ENCODE measurements around the gene MISP3.
"Not testable (repeated sequence)": the region's sequence is repeated elsewhere in the genome, so short reads cannot be mapped to it uniquely, and the experiment has no call there.

Gene MISP3

DNA sequence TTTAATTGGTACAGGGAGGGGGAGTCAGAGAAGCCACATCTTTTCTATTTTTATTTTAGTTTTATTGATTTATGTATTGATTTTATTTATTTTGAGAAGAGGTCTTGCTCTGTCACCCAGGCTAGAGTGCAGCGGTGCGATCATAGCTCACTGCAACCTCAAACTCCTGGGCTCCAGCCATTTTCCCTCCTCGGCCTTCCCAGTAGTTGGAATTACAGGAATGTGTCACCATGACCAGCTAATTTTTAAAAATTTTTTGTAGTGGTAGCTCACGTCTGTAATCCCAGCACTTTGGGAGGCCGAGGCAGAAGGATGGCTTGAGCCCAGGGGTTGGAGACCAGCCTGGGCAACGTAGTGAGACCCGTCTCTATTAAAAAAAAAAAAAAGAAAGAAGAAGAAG, 36.9 kb upstream of the MISP3 start:
- Histone ChIP-seq H3K36me3 (ENCODE audit: control insufficient read depth, insufficient read depth, low read length) (no peaks in the 10 kb centered on the region), H3K4me1 (ENCODE audit: control insufficient read depth, insufficient read depth, low read length) (no peaks in the 10 kb centered on the region), H3K4me3 (ENCODE audit: low read depth, low read length) (no peak overlapping the region), H3K27me3 (ENCODE audit: control insufficient read depth, insufficient read depth, low read length) (peaks cover 7% of the 10 kb centered on the region; the same call in 1 of the 2 replicates), H3K9me3 (ENCODE audit: control insufficient read depth, insufficient read depth, low read length) (no peaks in the 10 kb centered on the region), H3K27ac (ENCODE audit: low read depth, low read length) (no peak overlapping the region), H3K9ac (ENCODE audit: low read depth, low read length) (no peak overlapping the region)

DNA sequence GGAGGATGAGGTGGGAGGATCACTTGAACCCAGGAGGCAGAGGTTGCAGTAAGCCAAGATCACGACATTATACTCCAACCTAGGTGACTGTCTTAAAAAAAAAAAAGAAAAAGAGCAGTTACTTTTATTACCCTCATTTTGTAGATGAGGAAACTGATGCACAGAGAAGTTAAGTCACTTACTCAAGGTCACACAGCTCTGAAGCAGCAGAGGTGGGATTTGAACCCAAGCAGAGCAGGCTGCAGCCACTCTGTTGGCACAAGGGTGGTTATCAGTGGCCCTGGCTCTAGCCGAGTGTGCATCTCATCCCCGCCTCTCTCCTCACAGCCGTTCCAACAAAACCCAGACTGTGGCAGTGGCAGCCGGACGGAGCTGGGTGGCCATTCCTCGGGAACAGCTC, 33.4 kb upstream of the MISP3 start:
- no peaks in the 10 kb centered on the region for H3K36me3 ChIP-seq (ENCODE audit: control insufficient read depth, insufficient read depth, low read length)
- no peak overlapping the region for H3K4me3 ChIP-seq (ENCODE audit: low read depth, low read length)
- no peak overlapping the region for H3K9ac ChIP-seq (ENCODE audit: low read depth, low read length)
- no peaks in the 10 kb centered on the region for H3K4me1 ChIP-seq (ENCODE audit: control insufficient read depth, insufficient read depth, low read length)
- no peak overlapping the region for H3K27ac ChIP-seq (ENCODE audit: low read depth, low read length)
- no peaks in the 10 kb centered on the region for H3K9me3 ChIP-seq (ENCODE audit: control insufficient read depth, insufficient read depth, low read length)
- H3K27me3 ChIP-seq (ENCODE audit: control insufficient read depth, insufficient read depth, low read length) = no peaks in the 10 kb centered on the region

DNA sequence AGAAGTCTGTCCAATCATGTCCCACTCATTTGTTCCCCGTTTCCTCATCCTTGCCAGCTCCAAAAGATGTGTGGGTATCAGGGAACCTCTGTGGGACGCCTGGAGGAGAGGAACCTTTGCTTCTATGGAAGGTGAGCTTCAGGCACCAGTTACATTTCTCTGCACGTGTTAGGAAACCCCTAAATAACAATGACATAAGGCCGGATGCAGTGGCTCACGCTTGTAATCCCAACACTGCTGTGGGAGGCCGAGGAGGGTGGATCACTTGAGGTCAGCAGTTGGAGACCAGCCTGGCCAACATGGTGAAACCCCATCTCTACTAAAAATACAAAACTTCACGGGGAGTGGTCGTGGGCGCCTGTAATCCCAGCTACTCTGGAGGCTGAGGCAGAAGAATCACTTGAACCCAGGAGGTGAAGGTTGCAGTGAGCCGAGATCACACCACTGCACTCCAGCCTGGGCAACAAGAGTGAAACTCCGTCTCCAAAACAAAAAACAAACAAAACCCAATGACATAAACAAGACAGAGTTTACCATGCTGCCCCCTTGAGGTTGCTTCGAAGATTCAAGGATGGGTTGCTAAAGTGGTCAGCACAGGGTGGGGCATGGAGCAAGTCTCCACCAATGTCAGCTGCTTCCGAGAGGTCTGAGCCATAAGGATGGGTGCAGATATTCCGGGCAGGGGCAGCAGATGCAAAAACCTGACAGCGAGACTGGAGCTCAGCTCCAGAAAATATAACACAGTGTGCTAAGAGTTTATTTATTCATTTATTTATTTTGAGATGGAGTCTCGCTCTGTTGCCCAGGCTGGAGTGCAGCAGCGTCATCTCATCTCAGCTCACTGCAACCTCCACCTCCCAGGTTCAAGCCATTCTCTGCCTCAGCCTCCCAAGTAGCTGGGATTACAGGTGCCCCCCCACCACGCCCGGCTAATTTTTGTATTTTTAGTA, 29.7 kb upstream of the MISP3 start:
- not testable (repeated sequence) for H3K9ac ChIP-seq (ENCODE audit: low read depth, low read length); H3K9me3 ChIP-seq (ENCODE audit: control insufficient read depth, insufficient read depth, low read length); H3K4me3 ChIP-seq (ENCODE audit: low read depth, low read length); H3K36me3 ChIP-seq (ENCODE audit: control insufficient read depth, insufficient read depth, low read length); H3K4me1 ChIP-seq (ENCODE audit: control insufficient read depth, insufficient read depth, low read length); H3K27me3 ChIP-seq (ENCODE audit: control insufficient read depth, insufficient read depth, low read length)
- H3K27ac ChIP-seq (ENCODE audit: low read depth, low read length) = peak overlapping the region; percentile 55

DNA sequence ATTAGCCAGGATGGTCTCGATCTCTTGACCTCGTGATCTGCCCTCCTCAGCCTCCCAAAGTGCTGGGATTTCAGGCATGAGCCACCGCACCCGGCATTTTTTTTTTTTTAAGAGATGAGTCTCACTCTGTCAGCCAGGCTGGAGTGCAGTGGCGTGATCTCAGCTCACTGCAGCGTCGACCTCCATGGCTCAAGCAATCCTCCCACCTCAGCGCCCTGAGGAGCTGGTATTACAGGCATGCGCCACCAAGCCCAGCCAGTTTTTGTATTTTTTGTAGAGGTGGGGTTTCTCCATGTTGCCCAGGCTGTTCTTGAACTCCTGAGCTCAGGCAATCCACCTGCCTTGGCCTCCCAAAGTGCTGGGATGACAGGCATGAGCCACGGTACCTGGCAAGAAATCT, 24.7 kb upstream of the MISP3 start:
- H3K9me3 ChIP-seq (ENCODE audit: control insufficient read depth, insufficient read depth, low read length); H3K27ac ChIP-seq (ENCODE audit: low read depth, low read length); H3K4me1 ChIP-seq (ENCODE audit: control insufficient read depth, insufficient read depth, low read length); H3K36me3 ChIP-seq (ENCODE audit: control insufficient read depth, insufficient read depth, low read length); H3K27me3 ChIP-seq (ENCODE audit: control insufficient read depth, insufficient read depth, low read length); H3K4me3 ChIP-seq (ENCODE audit: low read depth, low read length); H3K9ac ChIP-seq (ENCODE audit: low read depth, low read length): not testable (repeated sequence)

DNA sequence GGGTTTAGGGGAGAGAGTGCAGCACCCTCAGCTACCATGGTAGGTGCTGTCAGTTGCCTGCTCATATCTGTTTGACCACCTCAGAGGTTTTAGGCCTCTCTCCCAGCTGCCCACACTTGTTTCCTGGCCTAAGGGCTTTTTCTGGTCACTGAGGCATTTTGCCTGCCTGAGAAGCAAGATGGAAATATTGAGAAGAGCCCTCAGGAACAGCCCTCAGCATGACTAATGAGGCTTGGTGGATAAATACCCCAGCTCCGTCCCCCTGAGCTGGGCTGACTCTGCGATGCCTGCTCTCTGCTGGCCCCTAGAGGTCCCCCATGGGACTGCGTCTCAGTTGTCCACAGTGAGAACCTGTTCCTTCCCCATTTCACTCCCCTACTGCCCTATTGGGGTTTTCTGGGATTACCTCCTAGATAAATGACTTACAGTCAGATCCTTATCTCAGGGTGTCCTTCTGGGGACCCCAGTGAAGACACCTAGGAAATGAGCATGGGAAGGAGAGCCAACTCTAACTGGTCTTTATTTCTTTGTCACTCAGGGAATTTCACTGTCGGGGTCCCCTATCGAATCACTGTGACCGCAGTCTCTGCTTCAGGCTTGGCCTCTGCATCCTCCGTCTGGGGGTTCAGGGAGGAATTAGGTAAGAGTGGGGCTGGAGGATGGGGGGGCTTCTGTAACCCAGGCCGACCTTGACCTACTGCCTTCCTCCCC, 24.0 kb upstream of the MISP3 start:
- Histone ChIP-seq H3K27ac (ENCODE audit: low read depth, low read length) (no peak overlapping the region), H3K4me1 (ENCODE audit: control insufficient read depth, insufficient read depth, low read length) (no peaks in the 10 kb centered on the region), H3K9me3 (ENCODE audit: control insufficient read depth, insufficient read depth, low read length) (no peaks in the 10 kb centered on the region), H3K27me3 (ENCODE audit: control insufficient read depth, insufficient read depth, low read length) (no peaks in the 10 kb centered on the region), H3K36me3 (ENCODE audit: control insufficient read depth, insufficient read depth, low read length) (peaks cover 4% of the 10 kb centered on the region; the same call in 1 of the 2 replicates), H3K4me3 (ENCODE audit: low read depth, low read length) (no peak overlapping the region), H3K9ac (ENCODE audit: low read depth, low read length) (no peak overlapping the region)

DNA sequence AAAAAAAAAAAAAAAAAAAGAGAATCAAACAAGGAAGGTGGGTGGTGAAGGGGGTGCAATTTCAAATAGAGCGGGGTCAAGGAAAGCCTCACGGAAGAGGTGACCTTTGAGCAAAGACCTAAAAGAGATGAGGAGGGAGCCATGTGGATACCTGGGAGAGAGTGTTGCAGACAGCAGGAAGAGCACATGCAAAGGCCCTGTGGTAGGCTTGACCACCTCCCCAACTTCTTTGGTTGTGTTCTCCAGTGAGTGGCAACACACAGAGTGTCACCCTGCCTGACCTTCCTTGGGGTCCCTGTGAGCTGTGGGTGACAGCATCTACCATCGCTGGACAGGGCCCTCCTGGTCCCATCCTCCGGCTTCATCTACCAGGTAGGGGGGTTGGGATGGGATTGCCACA, 22.1 kb upstream of the MISP3 start:
- no peak overlapping the region for H3K9ac ChIP-seq (ENCODE audit: low read depth, low read length)
- H3K27me3 ChIP-seq (ENCODE audit: control insufficient read depth, insufficient read depth, low read length) = no peaks in the 10 kb centered on the region
- H3K9me3 ChIP-seq (ENCODE audit: control insufficient read depth, insufficient read depth, low read length) = no peaks in the 10 kb centered on the region
- H3K27ac ChIP-seq (ENCODE audit: low read depth, low read length) = no peak overlapping the region
- H3K36me3 ChIP-seq (ENCODE audit: control insufficient read depth, insufficient read depth, low read length) = peaks cover 4% of the 10 kb centered on the region; the same call in 1 of the 2 replicates
- no peak overlapping the region for H3K4me3 ChIP-seq (ENCODE audit: low read depth, low read length)
- no peaks in the 10 kb centered on the region for H3K4me1 ChIP-seq (ENCODE audit: control insufficient read depth, insufficient read depth, low read length)

DNA sequence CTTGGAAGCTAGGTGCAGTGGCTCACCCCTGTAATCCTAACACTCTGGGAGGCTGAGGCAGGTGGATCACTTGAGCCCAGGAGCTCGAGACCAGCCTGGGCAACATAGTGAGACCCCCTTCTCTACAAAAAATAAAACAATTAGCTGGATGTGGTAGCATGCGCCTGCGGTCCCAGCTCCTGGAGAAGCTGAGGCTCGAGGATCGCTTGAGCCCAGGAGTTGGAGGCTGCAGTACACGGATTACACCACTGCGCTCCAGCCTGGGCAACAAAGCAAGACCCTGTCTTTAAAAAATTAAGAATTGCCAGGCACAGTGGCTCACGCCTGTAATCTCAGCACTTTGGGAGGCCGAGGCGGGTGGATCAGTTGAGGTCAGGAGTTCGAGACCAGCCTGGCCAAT, 21.6 kb upstream of the MISP3 start:
- H3K27ac ChIP-seq (ENCODE audit: low read depth, low read length); H3K9me3 ChIP-seq (ENCODE audit: control insufficient read depth, insufficient read depth, low read length); H3K27me3 ChIP-seq (ENCODE audit: control insufficient read depth, insufficient read depth, low read length); H3K4me3 ChIP-seq (ENCODE audit: low read depth, low read length); H3K4me1 ChIP-seq (ENCODE audit: control insufficient read depth, insufficient read depth, low read length); H3K36me3 ChIP-seq (ENCODE audit: control insufficient read depth, insufficient read depth, low read length); H3K9ac ChIP-seq (ENCODE audit: low read depth, low read length): not testable (repeated sequence)

DNA sequence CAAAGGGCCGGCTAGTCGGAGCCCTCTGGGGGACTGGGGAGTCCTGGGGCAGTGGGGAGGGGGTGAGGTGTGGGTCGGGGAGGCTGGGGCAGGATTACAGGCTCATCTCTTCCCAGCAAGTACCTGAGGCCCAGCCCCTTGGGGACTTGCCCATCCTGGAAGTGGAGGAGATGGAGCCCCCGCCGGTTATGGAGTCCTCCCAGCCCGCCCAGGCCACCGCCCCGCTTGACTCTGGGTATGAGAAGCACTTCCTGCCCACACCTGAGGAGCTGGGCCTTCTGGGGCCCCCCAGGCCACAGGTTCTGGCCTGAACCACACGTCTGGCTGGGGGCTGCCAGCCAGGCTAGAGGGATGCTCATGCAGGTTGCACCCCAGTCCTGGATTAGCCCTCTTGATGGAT, 20.6 kb upstream of the MISP3 start:
- no peaks in the 10 kb centered on the region for H3K27me3 ChIP-seq (ENCODE audit: control insufficient read depth, insufficient read depth, low read length)
- H3K27ac ChIP-seq (ENCODE audit: low read depth, low read length) = no peak overlapping the region
- H3K4me3 ChIP-seq (ENCODE audit: low read depth, low read length) = no peak overlapping the region
- H3K9ac ChIP-seq (ENCODE audit: low read depth, low read length) = no peak overlapping the region
- H3K36me3 ChIP-seq (ENCODE audit: control insufficient read depth, insufficient read depth, low read length) = peaks cover 4% of the 10 kb centered on the region; the same call in 1 of the 2 replicates
- no peaks in the 10 kb centered on the region for H3K9me3 ChIP-seq (ENCODE audit: control insufficient read depth, insufficient read depth, low read length)
- H3K4me1 ChIP-seq (ENCODE audit: control insufficient read depth, insufficient read depth, low read length) = no peaks in the 10 kb centered on the region

DNA sequence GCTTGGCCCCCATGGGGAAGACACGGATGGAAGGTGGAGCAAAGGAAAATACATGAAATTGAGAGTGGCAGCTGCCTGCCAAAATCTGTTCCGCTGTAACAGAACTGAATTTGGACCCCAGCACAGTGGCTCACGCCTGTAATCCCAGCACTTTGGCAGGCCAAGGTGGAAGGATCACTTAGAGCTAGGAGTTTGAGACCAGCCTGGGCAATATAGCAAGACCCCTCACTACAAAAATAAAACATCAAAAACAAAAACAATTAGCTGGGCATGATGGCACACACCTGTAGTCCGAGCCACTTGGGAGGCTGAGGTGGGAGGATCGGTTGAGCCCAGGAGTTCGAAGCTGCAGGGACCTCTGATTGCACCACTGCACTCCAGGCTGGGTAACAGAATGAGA, 20.1 kb upstream of the MISP3 start:
- Histone ChIP-seq H3K9me3 (ENCODE audit: control insufficient read depth, insufficient read depth, low read length) (no peaks in the 10 kb centered on the region), H3K36me3 (ENCODE audit: control insufficient read depth, insufficient read depth, low read length) (peaks cover 4% of the 10 kb centered on the region; the same call in 1 of the 2 replicates), H3K27ac (ENCODE audit: low read depth, low read length) (no peak overlapping the region), H3K9ac (ENCODE audit: low read depth, low read length) (no peak overlapping the region), H3K27me3 (ENCODE audit: control insufficient read depth, insufficient read depth, low read length) (no peaks in the 10 kb centered on the region), H3K4me3 (ENCODE audit: low read depth, low read length) (no peak overlapping the region), H3K4me1 (ENCODE audit: control insufficient read depth, insufficient read depth, low read length) (no peaks in the 10 kb centered on the region)

DNA sequence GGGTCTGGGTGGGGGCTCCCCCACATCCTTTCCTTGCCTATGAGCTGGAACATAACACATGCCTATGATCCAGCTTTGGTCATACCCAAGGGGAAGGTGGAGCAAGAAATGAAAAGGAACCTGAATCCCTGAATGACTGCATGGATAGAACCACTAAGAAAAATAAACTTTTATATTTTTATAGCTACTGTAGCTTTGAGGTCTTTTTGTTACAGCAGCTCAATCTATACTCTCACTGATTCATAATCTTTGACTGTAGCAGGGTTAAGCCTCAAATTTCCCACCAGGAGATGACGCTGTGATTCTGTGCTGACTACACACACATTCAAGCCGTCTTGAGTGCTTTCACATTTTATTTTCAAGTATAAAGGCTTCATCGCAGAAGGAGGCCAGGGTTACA, 19.6 kb upstream of the MISP3 start:
- Histone ChIP-seq H3K27ac (ENCODE audit: low read depth, low read length) (no peak overlapping the region), H3K4me3 (ENCODE audit: low read depth, low read length) (no peak overlapping the region), H3K4me1 (ENCODE audit: control insufficient read depth, insufficient read depth, low read length) (no peaks in the 10 kb centered on the region), H3K9ac (ENCODE audit: low read depth, low read length) (no peak overlapping the region), H3K36me3 (ENCODE audit: control insufficient read depth, insufficient read depth, low read length) (peaks cover 4% of the 10 kb centered on the region; the same call in 1 of the 2 replicates), H3K27me3 (ENCODE audit: control insufficient read depth, insufficient read depth, low read length) (peaks cover 1% of the 10 kb centered on the region), H3K9me3 (ENCODE audit: control insufficient read depth, insufficient read depth, low read length) (no peaks in the 10 kb centered on the region)

DNA sequence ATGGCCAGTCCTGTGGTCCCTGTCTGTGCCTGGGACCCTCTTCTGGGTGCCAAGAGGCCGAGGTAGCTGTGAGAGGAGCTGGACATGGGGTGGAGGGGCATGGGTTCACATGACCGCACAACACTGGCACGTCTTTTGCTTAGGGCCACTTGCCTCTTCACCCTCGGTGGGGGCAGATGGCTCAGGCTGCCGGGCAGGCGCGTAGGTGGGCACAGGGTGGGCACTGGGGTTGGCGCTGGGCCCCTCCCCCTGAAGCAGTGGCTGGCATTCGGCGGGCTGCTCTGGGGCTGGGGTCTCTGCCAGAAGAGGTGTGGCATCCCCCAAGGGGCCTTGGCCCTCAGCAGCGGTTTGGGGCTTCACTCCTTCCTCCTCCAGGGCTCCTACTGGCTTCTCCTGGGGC, 19.1 kb upstream of the MISP3 start:
- Histone ChIP-seq H3K36me3 (ENCODE audit: control insufficient read depth, insufficient read depth, low read length) (peaks cover 4% of the 10 kb centered on the region; the same call in 1 of the 2 replicates), H3K9me3 (ENCODE audit: control insufficient read depth, insufficient read depth, low read length) (no peaks in the 10 kb centered on the region), H3K9ac (ENCODE audit: low read depth, low read length) (no peak overlapping the region), H3K4me1 (ENCODE audit: control insufficient read depth, insufficient read depth, low read length) (no peaks in the 10 kb centered on the region), H3K27me3 (ENCODE audit: control insufficient read depth, insufficient read depth, low read length) (peaks cover 6% of the 10 kb centered on the region), H3K4me3 (ENCODE audit: low read depth, low read length) (no peak overlapping the region), H3K27ac (ENCODE audit: low read depth, low read length) (no peak overlapping the region)

Measured in HUES48 (cell line).